HS-27A (cell line): ENCODE results near the gene MRPL24.
"Not testable (repeated sequence)": the region's sequence is repeated elsewhere in the genome, so short reads cannot be mapped to it uniquely, and the experiment has no call there.

ENCODE experiments used
- DNase-seq: peaks from one replicate; pipeline ENCODE4 v3.0.0-alpha.2; 2012; ENCODE audit warnings: low read depth, missing footprints

MRPL24 gene

GRCh38 chr1:156760092-156760795, 19.4 kb upstream of the MRPL24 start:
- no peak for DNase-seq

DNA sequence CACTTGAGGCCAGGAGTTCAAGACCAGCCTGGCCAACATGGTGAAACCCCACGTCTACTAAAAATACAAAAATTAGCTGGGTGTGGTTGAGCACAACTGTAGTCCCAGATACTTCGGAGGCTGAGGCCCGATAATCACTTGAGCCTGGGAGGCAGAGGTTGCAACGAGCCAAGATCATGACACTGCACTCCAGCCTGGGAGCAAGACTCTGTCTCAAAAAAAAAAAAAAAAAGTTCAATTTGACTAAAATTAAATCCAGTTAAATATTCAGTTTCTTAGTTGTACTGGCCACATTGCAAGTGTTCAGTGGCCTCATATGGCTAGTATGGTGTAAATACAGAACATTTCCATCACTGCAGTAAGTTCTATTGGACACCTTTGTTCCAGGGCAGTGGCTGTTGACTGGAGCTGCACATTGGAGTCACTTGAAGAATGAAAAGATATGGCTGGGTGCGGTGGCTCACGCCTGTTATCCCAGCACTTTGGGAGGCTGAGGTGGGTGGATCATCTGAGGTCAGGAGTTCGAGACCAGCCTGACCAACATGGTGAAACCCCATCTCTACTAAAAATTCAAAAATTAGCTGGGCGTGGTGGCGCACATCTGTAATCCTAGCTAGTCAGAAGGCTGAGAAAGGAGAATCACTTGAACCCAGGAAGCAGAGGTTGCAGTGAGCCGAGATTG, 16.8 kb upstream of the MRPL24 start:
- not testable (repeated sequence) for DNase-seq

GRCh38 chr1:156756355-156756754, 15.5 kb upstream of the MRPL24 start:
- no peak for DNase-seq

DNA sequence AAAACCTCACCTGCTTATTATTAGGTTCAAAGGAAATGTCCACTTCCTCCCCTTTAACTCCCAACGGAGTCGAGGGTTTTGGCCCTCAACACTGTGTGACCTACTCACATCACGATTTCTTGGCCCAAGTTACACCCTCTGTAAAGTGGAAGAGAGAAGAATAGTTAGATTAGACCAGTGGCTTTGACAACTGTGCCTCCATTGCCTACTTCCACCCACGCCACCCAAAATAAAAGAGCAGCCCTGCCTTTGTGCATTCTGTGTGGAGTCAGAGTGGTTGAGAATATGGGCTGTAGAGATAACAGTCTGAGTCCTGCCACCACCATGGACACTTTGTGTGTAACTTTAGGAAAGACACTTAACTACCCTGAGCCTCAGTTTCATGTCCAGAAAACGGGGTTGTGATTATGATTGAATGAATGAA, 14.7 kb upstream of the MRPL24 start:
- DNase-seq, result no peak

DNA sequence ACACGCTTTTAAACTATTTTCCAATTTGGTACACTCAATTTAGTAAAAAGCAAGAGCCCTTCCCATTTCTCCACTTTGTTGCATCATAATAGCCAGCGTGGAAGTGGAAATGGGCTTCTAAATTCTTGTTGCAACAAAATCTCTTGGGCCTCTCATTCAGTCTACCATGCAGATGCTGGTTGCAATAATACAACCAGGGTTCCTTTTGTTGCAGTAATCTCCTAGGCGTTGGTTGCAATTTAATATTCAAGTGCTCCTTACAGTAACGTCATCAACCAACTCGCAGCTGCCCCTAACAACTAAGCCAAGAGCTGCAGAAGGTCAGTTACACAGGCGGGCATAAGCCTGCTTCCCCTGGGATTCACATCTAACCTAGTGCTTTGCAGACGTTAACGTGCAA, 13.3 kb upstream of the MRPL24 start:
- no peak for DNase-seq

DNA sequence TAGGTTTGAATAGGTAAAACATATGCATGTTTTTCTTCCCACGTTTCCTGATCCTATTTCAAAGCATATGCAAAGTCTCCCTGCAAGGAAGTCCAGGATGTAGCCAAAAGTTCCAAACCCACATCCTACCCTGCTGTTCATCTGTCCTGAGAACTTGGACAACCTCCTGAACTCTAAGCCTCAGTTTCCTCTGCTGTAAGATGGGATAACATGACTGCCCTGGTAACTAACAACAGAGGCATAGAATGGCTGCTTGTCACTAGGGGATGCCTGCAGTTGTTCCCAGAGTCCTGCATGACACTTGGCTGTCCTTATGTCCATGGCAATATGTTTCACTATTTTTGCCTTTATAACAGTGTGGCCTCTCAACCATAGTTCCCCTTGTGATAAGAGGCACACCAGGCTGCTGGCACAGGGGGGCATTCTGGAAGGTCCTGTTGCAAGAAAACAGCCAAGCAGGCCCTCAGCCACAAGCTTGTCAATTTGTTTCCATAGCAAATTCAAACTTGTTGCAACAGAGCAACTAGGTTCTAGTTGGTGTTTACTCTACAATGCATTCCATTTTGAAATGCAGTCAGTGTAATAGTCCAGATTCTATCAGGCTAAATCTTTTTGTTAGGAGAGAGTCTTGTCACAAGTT, 12.1 kb upstream of the MRPL24 start:
- DNase-seq, result no peak

- peak; percentile 83 for DNase-seq
These were observed 11.0 kb upstream of the MRPL24 start for GRCh38 chr1:156751757-156752481.

DNA sequence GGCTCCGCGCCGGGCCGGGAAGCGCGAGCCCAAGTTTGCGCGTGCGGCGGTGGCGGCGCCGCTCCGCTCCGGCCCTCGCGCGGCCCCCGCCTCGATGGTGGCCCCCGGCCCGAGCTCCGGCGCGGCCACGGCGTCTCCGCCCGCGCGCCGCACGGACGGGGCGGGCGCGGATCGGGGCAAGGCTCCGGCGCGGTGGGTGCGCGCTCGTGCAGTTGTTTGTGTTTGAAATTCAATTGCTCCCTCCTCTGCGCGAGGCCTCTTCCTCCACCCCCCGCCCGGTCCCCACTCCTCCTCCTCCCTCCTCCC, 10.5 kb upstream of the MRPL24 start, which contains the start of gene HDGF:
Gene HDGF (minus strand): TSS at position 225 of the 306 bp plus-strand sequence. CDS start 246 bp downstream, outside the sequence.
- no peak for DNase-seq

DNA sequence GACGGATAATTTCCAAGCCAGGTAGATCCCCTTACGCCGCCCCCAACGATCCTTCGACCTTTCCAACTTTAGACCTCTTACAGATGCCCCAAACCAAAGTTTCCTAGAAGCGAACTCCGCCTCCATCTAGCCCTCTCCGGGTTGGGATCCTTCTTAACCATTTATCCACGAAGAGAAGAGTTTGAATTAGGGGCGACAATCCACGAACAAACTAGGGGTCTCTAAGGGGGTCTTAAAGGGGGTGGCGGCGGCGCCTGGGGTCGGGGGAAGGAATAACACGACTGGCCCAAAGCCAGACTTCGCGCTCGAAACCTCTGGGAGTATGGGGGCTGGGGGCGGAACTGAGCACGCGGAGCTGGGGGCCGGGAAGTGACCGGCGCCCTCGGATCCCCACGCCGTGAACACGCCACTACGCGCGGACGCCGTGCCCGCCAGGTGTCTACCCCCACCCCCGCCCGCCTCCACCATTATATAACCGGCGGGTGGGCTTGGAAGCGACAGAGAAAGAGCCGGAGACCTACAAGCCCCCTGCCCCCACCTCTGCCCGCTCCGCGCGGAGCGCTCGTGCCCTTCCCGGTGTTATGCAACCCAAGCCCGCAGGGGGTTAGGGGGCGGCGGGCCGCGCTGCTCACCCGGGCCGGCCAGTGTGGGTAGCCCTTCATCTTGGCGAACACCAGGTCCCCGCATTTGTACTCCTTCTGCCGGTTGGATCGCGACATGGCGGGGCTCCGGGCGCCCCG, 10.0 kb upstream of the MRPL24 start:
- no peak for DNase-seq

DNA sequence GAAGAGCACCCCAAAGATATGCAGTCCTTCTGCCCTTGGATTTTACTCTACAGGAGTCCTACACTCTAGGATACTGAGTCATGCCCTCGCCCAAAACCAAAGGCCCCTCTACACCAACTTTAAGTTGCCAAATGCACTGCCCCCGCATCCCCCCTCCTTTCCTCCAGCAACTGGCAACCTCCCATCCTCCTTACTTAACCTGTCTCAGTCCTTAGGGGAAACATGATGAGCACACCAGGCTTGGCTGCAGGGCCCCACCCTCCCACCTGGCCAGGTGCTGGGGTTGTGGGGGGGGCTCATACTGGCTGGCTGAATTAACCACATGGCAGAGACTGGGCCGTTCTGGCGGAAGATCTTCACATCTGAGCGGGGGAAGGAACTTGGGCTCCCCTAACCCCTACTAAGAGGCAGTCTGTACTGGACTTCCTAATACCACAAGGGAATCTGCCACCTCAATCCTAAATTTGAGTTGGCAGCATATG, 9.3 kb upstream of the MRPL24 start:
- DNase-seq, result no peak

DNA sequence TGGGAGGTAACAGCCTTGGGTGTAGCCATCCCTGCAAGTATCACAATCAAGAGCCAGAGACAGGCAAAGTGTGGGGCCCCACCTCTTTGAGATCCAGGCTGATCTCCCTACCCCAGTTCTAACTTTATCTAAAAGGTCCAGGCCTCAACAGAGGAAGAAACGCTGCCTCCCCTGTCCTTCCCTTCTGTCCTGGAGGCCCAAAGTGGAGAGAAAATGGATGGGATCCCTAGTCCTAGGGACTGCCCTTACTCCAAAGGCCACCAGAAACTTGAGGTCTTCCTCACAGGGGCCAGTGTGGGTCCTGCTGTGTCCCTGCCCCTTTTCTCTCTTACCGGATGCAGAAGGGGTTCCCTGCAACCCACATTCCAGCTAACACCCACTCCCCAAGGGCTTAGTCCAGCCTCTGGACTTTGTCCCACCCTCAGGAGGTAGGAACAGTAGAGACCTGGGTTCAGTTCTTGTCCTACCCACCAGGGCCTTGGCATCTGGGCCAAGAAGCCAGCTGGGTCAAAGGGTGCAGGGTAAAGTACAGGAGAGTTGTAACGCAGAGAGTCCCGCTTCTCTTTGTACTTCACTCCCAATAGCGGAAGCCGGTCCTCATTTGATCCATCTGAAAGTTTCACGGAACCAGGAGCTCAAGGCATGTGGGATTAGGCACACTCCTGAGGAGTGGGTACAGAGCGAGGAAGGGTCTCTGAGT, 8.7 kb upstream of the MRPL24 start:
- no peak for DNase-seq

- DNase-seq, result no peak
These were observed 8.0 kb upstream of the MRPL24 start for GRCh38 chr1:156748670-156749418.

GRCh38 chr1:156747742-156748669, 7.1 kb upstream of the MRPL24 start:
- DNase-seq, result no peak

GRCh38 chr1:156746728-156747631, 6.1 kb upstream of the MRPL24 start:
- DNase-seq, result peak; percentile 79

DNA sequence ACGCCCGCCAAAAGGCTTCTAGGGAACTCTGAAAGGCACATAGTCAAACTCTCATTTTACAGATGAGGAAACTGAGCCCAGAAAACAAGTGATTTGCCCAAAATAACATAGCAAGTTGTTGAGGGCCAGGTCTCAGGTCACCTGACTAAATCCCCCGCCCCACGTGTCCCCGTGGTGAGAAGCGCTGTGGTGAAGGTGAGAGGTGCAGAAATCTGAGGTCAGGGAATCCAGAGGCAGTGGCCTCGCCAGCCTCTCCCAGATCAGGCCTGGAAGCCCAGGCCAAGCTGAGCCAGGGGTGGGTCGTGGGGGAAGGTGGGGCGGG, 5.5 kb upstream of the MRPL24 start:
- DNase-seq, result no peak

GRCh38 chr1:156745881-156746280, 5.0 kb upstream of the MRPL24 start:
- DNase-seq, result no peak

DNA sequence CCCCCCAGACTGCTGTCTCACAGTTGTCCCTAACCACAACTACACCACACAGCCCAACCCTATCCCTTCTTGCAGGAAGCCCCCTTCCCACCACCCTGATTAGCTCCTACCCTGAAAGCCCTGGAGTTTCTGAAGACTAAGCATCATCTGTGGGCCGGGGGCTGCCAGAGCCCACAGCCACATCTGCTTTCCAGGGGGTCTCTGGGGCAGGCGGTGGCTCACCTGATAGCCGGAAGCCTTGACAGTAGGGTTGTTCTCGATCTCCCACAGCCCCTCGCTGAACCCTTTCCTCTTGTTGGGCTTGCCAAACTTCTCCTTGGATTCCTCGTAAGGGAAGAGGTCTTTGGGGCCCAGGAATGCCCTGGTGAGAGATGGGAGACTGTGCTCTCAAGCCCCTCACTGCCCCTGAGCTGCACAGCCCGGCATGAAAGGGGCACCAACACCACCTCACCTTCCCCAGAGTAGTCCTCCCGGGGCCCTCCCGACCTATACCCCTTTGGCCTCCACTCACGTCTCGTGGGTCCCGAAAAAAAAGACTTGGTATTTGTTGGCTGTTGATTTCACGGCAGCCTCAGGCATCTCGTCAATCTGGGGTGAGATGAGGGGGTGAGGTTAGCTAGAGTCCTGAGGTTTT, 4.0 kb upstream of the MRPL24 start:
- no peak for DNase-seq

- DNase-seq, result no peak
These were observed 3.5 kb upstream of the MRPL24 start for GRCh38 chr1:156744344-156744743.
